Loucy (cell line): ENCODE results near the gene KCNJ6.

Experiments used
- EZH2phosphoT487 ChIP-seq: fragments of 200-600 bp; IDR thresholded peaks from 2 replicates; pipeline ENCODE4 v1.6.1; 2018; ENCODE audit warnings: antibody characterized with exemption, mild to moderate bottlenecking, moderate library complexity, borderline replicate concordance
- TF ChIP-seq, protein P1 (sequence below): fragments of 200-600 bp; sonication (generic); conservative IDR thresholded peaks from 2 replicates; pipeline ENCODE4 v1.5.1; 2014; ENCODE audit warnings: mild to moderate bottlenecking, antibody characterized with exemption, low read length

DNA sequence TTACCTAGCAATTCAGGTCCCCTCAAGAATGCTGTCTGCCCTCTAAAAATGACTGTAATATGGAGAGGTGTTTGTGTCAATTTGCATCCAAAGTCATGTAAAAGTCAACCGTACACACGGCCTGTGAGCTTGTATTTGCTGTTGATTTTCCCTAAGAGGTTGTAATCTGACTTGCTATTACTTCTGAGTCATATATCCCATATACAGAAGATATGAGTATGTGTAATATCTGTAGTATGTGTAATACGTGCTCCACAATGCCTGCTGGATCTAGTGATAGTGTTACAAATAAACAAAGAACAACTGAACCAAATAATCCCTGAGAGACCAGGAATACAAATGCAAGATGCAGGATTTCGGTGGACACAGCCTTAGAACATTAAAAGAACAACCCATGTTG is 1.4 kb upstream of the KCNJ6 start:
- TF ChIP-seq EZH2phosphoT487, result no peak
- TF ChIP-seq, protein P1, sequence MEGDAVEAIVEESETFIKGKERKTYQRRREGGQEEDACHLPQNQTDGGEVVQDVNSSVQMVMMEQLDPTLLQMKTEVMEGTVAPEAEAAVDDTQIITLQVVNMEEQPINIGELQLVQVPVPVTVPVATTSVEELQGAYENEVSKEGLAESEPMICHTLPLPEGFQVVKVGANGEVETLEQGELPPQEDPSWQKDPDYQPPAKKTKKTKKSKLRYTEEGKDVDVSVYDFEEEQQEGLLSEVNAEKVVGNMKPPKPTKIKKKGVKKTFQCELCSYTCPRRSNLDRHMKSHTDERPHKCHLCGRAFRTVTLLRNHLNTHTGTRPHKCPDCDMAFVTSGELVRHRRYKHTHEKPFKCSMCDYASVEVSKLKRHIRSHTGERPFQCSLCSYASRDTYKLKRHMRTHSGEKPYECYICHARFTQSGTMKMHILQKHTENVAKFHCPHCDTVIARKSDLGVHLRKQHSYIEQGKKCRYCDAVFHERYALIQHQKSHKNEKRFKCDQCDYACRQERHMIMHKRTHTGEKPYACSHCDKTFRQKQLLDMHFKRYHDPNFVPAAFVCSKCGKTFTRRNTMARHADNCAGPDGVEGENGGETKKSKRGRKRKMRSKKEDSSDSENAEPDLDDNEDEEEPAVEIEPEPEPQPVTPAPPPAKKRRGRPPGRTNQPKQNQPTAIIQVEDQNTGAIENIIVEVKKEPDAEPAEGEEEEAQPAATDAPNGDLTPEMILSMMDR, result no peak
